A549 (cell line): Measurements from ENCODE around the gene NAB1. TPM values are rescaled to one million over a fixed set of nuclear protein-coding genes. Genes with fewer than 3 reads are reported as not detected.

Experiments used
- ATAC-seq, 2 experiments: fragments of 200-7000 bp in 1 of 2; fragments of >200 bp in 1 of 2; cut with Nextera tagmentation in 1 of 2; cut with Tn5 transposase in 1 of 2; 3 replicates each; pipeline versions ENCODE4 v1.8.0 to v1.9.1; 2018 to 2020; ENCODE audit warnings: mild to moderate bottlenecking in 1 of 2, moderate library complexity in 1 of 2
- CTCF ChIA-PET: fragments of 300-600 bp; sonication (Branson Sonifier 250); formaldehyde crosslinking; extraction: SDS; loops from one replicate; lab custom pipeline; 2021; ENCODE audit warnings: antibody characterized with exemption, inconsistent platforms; lab: Yijun Ruan, JAX
- POLR2A ChIA-PET: fragments of 350-600 bp; formaldehyde crosslinking; extraction: SDS; loops from one replicate; lab custom pipeline; 2021; ENCODE audit warnings: antibody characterized with exemption, inconsistent platforms; lab: Yijun Ruan, JAX
- DNase-seq, 2 experiments: peaks; one replicate each; pipeline versions ENCODE4 v3.0.0 to v3.0.0-alpha.2; 2011 to 2016; ENCODE audit warnings: low read depth in 1 of 2, low spot score in 1 of 2
- FAIRE-seq: peaks from 2 replicates; lab custom pipeline; 2011; peaks lifted over from hg19 to GRCh38; lab: Jason Lieb, UNC
- H3K27ac ChIP-seq, 2 experiments: fragments of >200 bp; sonication (Bioruptor Twin); formaldehyde crosslinking; 3 replicates each; pipeline ENCODE4 v1.5.1; 2016 to 2017
- H3K4me1 ChIP-seq: fragments of >200 bp; sonication (Bioruptor Twin); formaldehyde crosslinking; 3 replicates; pipeline ENCODE4 v1.6.1; 2016
- H3K4me2 ChIP-seq: fragments of >200 bp; sonication (Bioruptor Twin); formaldehyde crosslinking; 3 replicates; pipeline ENCODE4 v1.6.1; 2016
- H3K4me3 ChIP-seq: fragments of >200 bp; sonication (Bioruptor Twin); formaldehyde crosslinking; 3 replicates; pipeline ENCODE4 v1.5.1; 2016
- H3K9me3 ChIP-seq: fragments of >200 bp; sonication (Bioruptor Twin); formaldehyde crosslinking; 3 replicates; pipeline ENCODE4 v1.6.1; 2016
- BHLHE40 ChIP-seq: IDR thresholded peaks from 2 replicates; pipeline ENCODE4 v1.6.1; 2012; ENCODE audit warnings: low read depth, low read length, inconsistent platforms
- CEBPB ChIP-seq, 2 experiments: fragments of >200 bp in 1 of 2; sonication (Bioruptor Twin) in 1 of 2; formaldehyde crosslinking in 1 of 2; IDR thresholded peaks; 2 replicates each; pipeline ENCODE4 v1.6.1; 2012 to 2016
- CHD2 ChIP-seq: fragments of 150-350 bp; IDR thresholded peaks from 2 replicates; pipeline ENCODE4 v1.6.1; 2014; ENCODE audit warnings: low read length; ENCODE audit not compliant: partially characterized antibody
- CHD4 ChIP-seq: fragments of 200-600 bp; sonication (generic); IDR thresholded peaks from 2 replicates; pipeline ENCODE4 v1.6.1; 2016; ENCODE audit warnings: antibody characterized with exemption, mild to moderate bottlenecking, borderline replicate concordance
- ESRRA ChIP-seq: fragments of 150-350 bp; IDR thresholded peaks from 2 replicates; pipeline ENCODE4 v1.6.1; 2014; ENCODE audit warnings: mild to moderate bottlenecking, low read length, borderline replicate concordance
- HDAC2 ChIP-seq: fragments of 200-600 bp; sonication (generic); IDR thresholded peaks from 2 replicates; pipeline ENCODE4 v1.6.1; 2016
- HEYL ChIP-seq: fragments of 250-450 bp; sonication (Bioruptor Pico); IDR thresholded peaks from 2 replicates; pipeline ENCODE4 v1.8.0; 2021; ENCODE audit warnings: mild to moderate bottlenecking, moderate library complexity
- HOXA7 ChIP-seq: fragments of 250-450 bp; sonication (Bioruptor Pico); IDR thresholded peaks from 2 replicates; pipeline ENCODE4 v1.5.0; 2020; ENCODE audit warnings: mild to moderate bottlenecking, moderate library complexity
- HOXB5 ChIP-seq: fragments of 250-450 bp; sonication (Bioruptor Pico); IDR thresholded peaks from 2 replicates; pipeline ENCODE4 v1.5.0; 2020; ENCODE audit warnings: mild to moderate bottlenecking, moderate library complexity
- JUN ChIP-seq, 2 experiments: fragments of >200 bp; sonication (Bioruptor Twin); formaldehyde crosslinking; IDR thresholded peaks; 2 replicates in 1 of 2; 3 replicates in 1 of 2; pipeline ENCODE4 v1.6.1; 2016 to 2017
- MYC ChIP-seq: IDR thresholded peaks from 2 replicates; pipeline ENCODE4 v1.6.1; 2012; ENCODE audit warnings: mild to moderate bottlenecking, inconsistent platforms, low read length, improper control_type of control experiment, borderline replicate concordance
- NR3C1 ChIP-seq: fragments of >200 bp; sonication (Bioruptor Twin); formaldehyde crosslinking; IDR thresholded peaks from 3 replicates; pipeline ENCODE4 v1.6.1; 2017
- PHF8 ChIP-seq: fragments of 200-600 bp; sonication (generic); IDR thresholded peaks from 2 replicates; pipeline ENCODE4 v1.6.1; 2016; ENCODE audit warnings: low read depth, mild to moderate bottlenecking, antibody characterized with exemption, moderate library complexity, borderline replicate concordance
- POLR2AphosphoS2 ChIP-seq: conservative IDR thresholded peaks from 2 replicates; pipeline ENCODE4 v1.6.1; 2012; ENCODE audit warnings: low read length, improper control_type of control experiment, inconsistent platforms
- RAD21 ChIP-seq, 2 experiments: fragments of >200 bp in 1 of 2; sonication (Bioruptor Twin) in 1 of 2; formaldehyde crosslinking in 1 of 2; IDR thresholded peaks in 1 of 2; conservative IDR thresholded peaks in 1 of 2; 2 replicates in 1 of 2; 3 replicates in 1 of 2; pipeline ENCODE4 v1.6.1; 2012 to 2018; ENCODE audit warnings: inconsistent platforms in 1 of 2
- RNF2 ChIP-seq: fragments of 200-600 bp; sonication (generic); IDR thresholded peaks from 2 replicates; pipeline ENCODE4 v1.6.1; 2016; ENCODE audit warnings: low read depth, mild to moderate bottlenecking, antibody characterized with exemption, moderate library complexity, borderline replicate concordance
- SREBF2 ChIP-seq: fragments of 450-650 bp; IDR thresholded peaks from 2 replicates; pipeline ENCODE4 v1.6.1; 2014; ENCODE audit warnings: mild to moderate bottlenecking, moderate library complexity
- ZC3H11A ChIP-seq: fragments of 450-650 bp; IDR thresholded peaks from 2 replicates; pipeline ENCODE4 v1.6.1; 2014; ENCODE audit warnings: antibody characterized with exemption, mild to moderate bottlenecking
- ZNF302 ChIP-seq: fragments of 250-450 bp; sonication (Bioruptor Pico); IDR thresholded peaks from 2 replicates; pipeline ENCODE4 v1.9.0; 2021; ENCODE audit warnings: inconsistent platforms, mild to moderate bottlenecking, moderate library complexity
- ZSCAN20 ChIP-seq: fragments of 250-450 bp; sonication (Bioruptor Pico); IDR thresholded peaks from 2 replicates; pipeline ENCODE4 v1.8.0; 2022; ENCODE audit warnings: mild to moderate bottlenecking, moderate library complexity
- WGBS: methylation state at CpG from one replicate; pipeline ENCODE4 v1.1.6; 2017; ENCODE audit errors: missing lambda C conversion rate; 5-methylcytosine and 5-hydroxymethylcytosine counted together
- polyA minus RNA-seq: library from RNA; depleted of rRNA, polyadenylated mRNA; stranded (reverse); fragments of >200 nt; gene quantifications from 2 replicates; pipeline ENCODE4 v1.2.3, GENCODE V29; 2011; rRNA and poly(A)+ RNA removed
- polyA plus RNA-seq, 4 experiments: library from polyadenylated mRNA; depleted of rRNA in 3 of 4; stranded (reverse); fragments of >200 nt; fragmentation: RNase III in 1 of 4; extraction: RNeasy Plus Mini Kit Qiagen cat#74134 plus additional on column Dnase treatment in 1 of 4; gene quantifications; 2 replicates in 3 of 4; 3 replicates in 1 of 4; pipeline ENCODE4 v1.2.3, GENCODE V29; 2011 to 2017
- TF ChIP-seq, protein P1 (sequence below): fragments of >200 bp; sonication (Bioruptor Twin); formaldehyde crosslinking; IDR thresholded peaks from 3 replicates; pipeline ENCODE4 v1.5.1; 2016
- TF ChIP-seq, protein P2 (sequence below): fragments of 250-450 bp; sonication (Bioruptor Pico); IDR thresholded peaks from 2 replicates; pipeline ENCODE4 v1.5.0; 2021; ENCODE audit warnings: mild to moderate bottlenecking, moderate library complexity, borderline replicate concordance
- TF ChIP-seq, protein P3 (sequence below): fragments of 250-450 bp; sonication (Bioruptor Pico); IDR thresholded peaks from 2 replicates; pipeline ENCODE4 v1.5.0; 2020; ENCODE audit warnings: low read depth, mild to moderate bottlenecking, moderate library complexity
- TF ChIP-seq, protein P4 (sequence below): IDR thresholded peaks from 2 replicates; pipeline ENCODE4 v1.6.1; 2012
- TF ChIP-seq, protein P5 (sequence below): IDR thresholded peaks from 2 replicates; pipeline ENCODE4 v1.6.1; 2012; ENCODE audit warnings: low read depth, borderline replicate concordance
- TF ChIP-seq, protein P6 (sequence below): IDR thresholded peaks from 2 replicates; pipeline ENCODE4 v1.6.1; 2012
- TF ChIP-seq, protein P7 (sequence below): fragments of >200 bp; sonication (Bioruptor Twin); formaldehyde crosslinking; IDR thresholded peaks from 3 replicates; pipeline ENCODE4 v1.6.1; 2016

Gene NAB1, protein sequence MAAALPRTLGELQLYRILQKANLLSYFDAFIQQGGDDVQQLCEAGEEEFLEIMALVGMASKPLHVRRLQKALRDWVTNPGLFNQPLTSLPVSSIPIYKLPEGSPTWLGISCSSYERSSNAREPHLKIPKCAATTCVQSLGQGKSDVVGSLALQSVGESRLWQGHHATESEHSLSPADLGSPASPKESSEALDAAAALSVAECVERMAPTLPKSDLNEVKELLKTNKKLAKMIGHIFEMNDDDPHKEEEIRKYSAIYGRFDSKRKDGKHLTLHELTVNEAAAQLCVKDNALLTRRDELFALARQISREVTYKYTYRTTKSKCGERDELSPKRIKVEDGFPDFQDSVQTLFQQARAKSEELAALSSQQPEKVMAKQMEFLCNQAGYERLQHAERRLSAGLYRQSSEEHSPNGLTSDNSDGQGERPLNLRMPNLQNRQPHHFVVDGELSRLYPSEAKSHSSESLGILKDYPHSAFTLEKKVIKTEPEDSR
- polyA plus RNA-seq (2011; rRNA removed) (55.6 and 67.3 TPM in 2 replicates), polyA plus RNA-seq (2017; fragmentation: RNase III; extraction: RNeasy Plus Mini Kit Qiagen cat#74134 plus additional on column Dnase treatment) (31.8 to 37.8 TPM (median 37.6 TPM) in 3 replicates), polyA minus RNA-seq (60.9 and 70.4 TPM in 2 replicates)
- 16.7 and 17.6 TPM in 2 replicates for polyA plus RNA-seq (2012; cell fraction: cytosol; rRNA removed)
- 15.7 and 20.3 TPM in 2 replicates for polyA plus RNA-seq (2012; cell fraction: nucleus; rRNA removed)

DNA sequence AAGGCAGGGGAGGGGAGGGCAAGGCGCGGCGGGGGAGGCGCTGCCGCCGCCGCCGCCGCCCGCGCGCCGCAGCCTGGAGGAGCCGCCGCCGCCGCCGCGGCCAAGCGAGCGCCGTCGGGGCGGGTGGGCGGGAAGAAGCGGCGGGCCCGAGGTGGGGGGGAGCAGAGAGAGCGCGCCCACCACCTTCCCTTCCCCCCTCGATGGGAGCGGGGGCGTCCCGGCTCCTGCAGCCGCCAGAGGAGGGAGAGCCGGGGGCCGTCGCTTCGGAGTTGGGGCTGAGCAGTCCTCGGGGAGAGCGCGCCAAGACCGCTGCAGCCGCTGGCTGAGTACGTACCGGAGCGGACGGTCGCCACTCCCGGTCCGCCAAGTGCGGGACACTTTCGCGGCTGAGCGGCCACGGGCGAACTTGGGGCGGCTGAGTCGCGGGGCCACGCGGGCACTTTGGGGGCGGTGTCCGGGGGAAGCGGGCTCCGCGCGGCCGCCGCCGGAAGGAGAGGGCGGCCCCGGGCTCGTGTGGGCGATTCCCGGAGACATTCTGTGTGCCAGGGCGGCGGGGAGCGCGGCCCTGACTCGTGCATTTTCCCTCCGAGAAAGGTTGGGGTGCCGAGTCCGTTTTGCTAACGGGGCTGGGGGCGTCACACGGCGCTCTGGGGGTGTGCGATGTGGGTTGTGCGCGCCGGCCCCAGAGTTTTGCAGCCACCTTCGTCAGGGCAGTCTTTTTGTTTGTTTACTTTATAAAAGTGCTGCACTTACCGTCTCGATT lies at the start of gene NAB1:
NAB1 (plus strand) TSS at position 49 of the 763 bp plus-strand sequence. CDS start 10,094 bp downstream, outside the sequence.
- peak within 1 kb of the TSS; percentile 94 for H3K4me2 ChIP-seq
- peak within 1 kb of the TSS; percentile 87 for H3K4me3 ChIP-seq
- under 1% methylated on average over 13 of the region's 95 CpGs for WGBS
- peak; percentile 62 to 70 for ATAC-seq
- H3K4me1 ChIP-seq, result peaks cover 61% of the 10 kb centered on the region
- ChIA-PET CTCF (no interaction called here), POLR2A (interaction anchor here (0.7 to 1.2 kb wide), 4 partner anchors 14 to 192 kb away, joined by 3 to 12 read pairs (median 3); partner anchors contain the start of gene NEMP2)
- H3K9me3 ChIP-seq, result no peaks in the 10 kb centered on the region
- H3K27ac ChIP-seq, result peak within 1 kb of the TSS; percentile 91 to 99
- peak; percentile 31 to 52 for DNase-seq
- no peak for FAIRE-seq
- TF ChIP-seq CHD4 (no peak), ZNF302 (CRISPR knock-in tag) (no peak), HOXB5 (CRISPR knock-in tag) (no peak), PHF8 (peak; percentile 39; the same call in 1 of the 2 replicates), HDAC2 (peak; percentile 46; the same call in 1 of the 2 replicates), JUN (IDR thresholded peaks at IDR 0.05) (peak in 1 of 2 experiments; percentile 71; a peak in 3 of 5 replicates), SREBF2 (no peak), RNF2 (no peak), BHLHE40 (no peak), CEBPB (IDR thresholded peaks at IDR 0.05) (no peak), ZC3H11A (no peak), HOXA7 (CRISPR knock-in tag) (no peak), HEYL (CRISPR knock-in tag) (no peak), ESRRA (no peak), POLR2AphosphoS2 (no peak), CHD2 (no peak), ZSCAN20 (CRISPR knock-in tag) (no peak), RAD21 (conservative IDR thresholded peaks at IDR 0.05 in 1 of 2, IDR thresholded peaks at IDR 0.05 in 1 of 2) (0 out of 5 replicates have a peak, but pooled peaks of 1 of the 2 experiments have one; percentile 11), NR3C1 (no peak), MYC (no peak; the same call in 1 of the 2 replicates)
- TF ChIP-seq, protein P1, sequence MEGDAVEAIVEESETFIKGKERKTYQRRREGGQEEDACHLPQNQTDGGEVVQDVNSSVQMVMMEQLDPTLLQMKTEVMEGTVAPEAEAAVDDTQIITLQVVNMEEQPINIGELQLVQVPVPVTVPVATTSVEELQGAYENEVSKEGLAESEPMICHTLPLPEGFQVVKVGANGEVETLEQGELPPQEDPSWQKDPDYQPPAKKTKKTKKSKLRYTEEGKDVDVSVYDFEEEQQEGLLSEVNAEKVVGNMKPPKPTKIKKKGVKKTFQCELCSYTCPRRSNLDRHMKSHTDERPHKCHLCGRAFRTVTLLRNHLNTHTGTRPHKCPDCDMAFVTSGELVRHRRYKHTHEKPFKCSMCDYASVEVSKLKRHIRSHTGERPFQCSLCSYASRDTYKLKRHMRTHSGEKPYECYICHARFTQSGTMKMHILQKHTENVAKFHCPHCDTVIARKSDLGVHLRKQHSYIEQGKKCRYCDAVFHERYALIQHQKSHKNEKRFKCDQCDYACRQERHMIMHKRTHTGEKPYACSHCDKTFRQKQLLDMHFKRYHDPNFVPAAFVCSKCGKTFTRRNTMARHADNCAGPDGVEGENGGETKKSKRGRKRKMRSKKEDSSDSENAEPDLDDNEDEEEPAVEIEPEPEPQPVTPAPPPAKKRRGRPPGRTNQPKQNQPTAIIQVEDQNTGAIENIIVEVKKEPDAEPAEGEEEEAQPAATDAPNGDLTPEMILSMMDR, result no peak
- TF ChIP-seq, protein P2, sequence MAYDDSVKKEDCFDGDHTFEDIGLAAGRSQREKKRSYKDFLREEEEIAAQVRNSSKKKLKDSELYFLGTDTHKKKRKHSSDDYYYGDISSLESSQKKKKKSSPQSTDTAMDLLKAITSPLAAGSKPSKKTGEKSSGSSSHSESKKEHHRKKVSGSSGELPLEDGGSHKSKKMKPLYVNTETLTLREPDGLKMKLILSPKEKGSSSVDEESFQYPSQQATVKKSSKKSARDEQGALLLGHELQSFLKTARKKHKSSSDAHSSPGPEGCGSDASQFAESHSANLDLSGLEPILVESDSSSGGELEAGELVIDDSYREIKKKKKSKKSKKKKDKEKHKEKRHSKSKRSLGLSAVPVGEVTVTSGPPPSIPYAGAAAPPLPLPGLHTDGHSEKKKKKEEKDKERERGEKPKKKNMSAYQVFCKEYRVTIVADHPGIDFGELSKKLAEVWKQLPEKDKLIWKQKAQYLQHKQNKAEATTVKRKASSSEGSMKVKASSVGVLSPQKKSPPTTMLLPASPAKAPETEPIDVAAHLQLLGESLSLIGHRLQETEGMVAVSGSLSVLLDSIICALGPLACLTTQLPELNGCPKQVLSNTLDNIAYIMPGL, result 0 out of 2 replicates have a peak, but pooled peaks have one; percentile 41
- TF ChIP-seq, protein P3, sequence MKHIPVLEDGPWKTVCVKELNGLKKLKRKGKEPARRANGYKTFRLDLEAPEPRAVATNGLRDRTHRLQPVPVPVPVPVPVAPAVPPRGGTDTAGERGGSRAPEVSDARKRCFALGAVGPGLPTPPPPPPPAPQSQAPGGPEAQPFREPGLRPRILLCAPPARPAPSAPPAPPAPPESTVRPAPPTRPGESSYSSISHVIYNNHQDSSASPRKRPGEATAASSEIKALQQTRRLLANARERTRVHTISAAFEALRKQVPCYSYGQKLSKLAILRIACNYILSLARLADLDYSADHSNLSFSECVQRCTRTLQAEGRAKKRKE, result no peak
- TF ChIP-seq, protein P4, sequence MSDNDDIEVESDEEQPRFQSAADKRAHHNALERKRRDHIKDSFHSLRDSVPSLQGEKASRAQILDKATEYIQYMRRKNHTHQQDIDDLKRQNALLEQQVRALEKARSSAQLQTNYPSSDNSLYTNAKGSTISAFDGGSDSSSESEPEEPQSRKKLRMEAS, result peak; percentile 65; the same call in 1 of the 2 replicates
- TF ChIP-seq, protein P5, sequence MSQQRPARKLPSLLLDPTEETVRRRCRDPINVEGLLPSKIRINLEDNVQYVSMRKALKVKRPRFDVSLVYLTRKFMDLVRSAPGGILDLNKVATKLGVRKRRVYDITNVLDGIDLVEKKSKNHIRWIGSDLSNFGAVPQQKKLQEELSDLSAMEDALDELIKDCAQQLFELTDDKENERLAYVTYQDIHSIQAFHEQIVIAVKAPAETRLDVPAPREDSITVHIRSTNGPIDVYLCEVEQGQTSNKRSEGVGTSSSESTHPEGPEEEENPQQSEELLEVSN, result no peak
- TF ChIP-seq, protein P6, sequence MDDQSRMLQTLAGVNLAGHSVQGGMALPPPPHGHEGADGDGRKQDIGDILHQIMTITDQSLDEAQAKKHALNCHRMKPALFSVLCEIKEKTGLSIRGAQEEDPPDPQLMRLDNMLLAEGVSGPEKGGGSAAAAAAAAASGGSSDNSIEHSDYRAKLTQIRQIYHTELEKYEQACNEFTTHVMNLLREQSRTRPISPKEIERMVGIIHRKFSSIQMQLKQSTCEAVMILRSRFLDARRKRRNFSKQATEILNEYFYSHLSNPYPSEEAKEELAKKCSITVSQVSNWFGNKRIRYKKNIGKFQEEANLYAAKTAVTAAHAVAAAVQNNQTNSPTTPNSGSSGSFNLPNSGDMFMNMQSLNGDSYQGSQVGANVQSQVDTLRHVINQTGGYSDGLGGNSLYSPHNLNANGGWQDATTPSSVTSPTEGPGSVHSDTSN, result no peak; the same call in 1 of the 2 replicates
- TF ChIP-seq, protein P7, sequence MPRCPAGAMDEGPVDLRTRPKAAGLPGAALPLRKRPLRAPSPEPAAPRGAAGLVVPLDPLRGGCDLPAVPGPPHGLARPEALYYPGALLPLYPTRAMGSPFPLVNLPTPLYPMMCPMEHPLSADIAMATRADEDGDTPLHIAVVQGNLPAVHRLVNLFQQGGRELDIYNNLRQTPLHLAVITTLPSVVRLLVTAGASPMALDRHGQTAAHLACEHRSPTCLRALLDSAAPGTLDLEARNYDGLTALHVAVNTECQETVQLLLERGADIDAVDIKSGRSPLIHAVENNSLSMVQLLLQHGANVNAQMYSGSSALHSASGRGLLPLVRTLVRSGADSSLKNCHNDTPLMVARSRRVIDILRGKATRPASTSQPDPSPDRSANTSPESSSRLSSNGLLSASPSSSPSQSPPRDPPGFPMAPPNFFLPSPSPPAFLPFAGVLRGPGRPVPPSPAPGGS, result peak; percentile 43; the same call in 1 of the 3 replicates
